GM10266 (cell line): Measurements from ENCODE around the gene TM4SF4.

Experiments used
- DNase-seq: peaks from one replicate; pipeline ENCODE4 v3.0.0; 2012; ENCODE audit errors: extremely low spot score
- TF ChIP-seq, protein P1 (sequence below): IDR thresholded peaks from 2 replicates; pipeline ENCODE4 v1.5.1; 2012; ENCODE audit warnings: mild to moderate bottlenecking, low read depth; ENCODE audit not compliant: control insufficient read depth, insufficient read depth; ENCODE audit errors: missing control alignments

The TM4SF4 gene

DNA sequence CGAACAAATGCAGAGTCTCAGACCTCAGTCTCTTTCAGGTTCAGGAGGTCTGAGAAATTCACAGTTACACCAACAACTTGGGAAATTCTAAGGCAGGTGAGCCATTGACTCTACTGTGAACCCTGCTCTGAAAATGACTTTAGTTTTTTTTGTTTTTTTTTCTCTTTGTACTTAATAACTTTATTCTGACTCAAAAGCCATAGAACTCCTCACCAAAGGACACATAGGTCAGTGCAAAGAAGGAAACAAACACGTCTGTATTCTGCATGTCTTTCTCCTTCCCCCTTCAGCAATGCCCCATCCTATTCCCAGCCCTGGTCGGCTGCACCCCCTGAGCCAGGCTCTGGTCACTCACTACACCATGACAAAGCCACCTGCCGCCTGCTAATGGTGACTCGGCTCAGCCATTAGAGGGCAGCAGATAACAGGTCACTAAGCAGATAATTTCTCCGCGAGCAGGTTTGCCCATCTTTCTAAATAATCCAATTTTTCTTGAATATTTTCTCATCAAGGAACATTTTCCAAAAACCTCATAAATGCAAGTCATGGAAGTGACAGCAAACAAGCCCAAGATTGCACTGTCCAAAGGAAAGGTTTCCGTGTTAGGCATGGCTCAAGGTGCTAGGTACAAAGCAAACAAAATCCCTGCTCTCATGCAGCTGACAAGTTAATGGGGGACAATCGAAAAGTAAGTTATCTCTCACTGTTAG is 37.7 kb downstream of the TM4SF4 start:
- DNase-seq = peak; percentile 57

DNA sequence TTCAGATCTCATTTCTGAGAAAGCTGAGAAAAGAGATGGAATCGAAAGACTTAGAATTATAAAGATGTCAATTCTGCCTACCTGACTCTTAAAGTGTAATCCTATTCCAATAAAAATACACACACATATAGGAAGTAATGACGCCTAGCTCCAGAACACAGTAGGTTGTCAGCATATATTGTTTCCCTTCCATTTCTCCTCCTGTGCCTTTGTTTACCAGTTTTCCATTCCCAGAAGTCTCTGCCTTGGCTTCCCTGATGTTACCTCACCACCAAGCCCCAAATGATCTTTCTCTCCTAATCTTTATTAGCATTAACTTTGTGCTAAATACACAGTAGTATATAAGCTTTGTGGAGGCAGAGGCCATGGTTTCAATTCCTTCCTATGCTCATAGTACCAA is 40.0 kb downstream of the TM4SF4 start:
- no peak for DNase-seq
- TF ChIP-seq, protein P1, sequence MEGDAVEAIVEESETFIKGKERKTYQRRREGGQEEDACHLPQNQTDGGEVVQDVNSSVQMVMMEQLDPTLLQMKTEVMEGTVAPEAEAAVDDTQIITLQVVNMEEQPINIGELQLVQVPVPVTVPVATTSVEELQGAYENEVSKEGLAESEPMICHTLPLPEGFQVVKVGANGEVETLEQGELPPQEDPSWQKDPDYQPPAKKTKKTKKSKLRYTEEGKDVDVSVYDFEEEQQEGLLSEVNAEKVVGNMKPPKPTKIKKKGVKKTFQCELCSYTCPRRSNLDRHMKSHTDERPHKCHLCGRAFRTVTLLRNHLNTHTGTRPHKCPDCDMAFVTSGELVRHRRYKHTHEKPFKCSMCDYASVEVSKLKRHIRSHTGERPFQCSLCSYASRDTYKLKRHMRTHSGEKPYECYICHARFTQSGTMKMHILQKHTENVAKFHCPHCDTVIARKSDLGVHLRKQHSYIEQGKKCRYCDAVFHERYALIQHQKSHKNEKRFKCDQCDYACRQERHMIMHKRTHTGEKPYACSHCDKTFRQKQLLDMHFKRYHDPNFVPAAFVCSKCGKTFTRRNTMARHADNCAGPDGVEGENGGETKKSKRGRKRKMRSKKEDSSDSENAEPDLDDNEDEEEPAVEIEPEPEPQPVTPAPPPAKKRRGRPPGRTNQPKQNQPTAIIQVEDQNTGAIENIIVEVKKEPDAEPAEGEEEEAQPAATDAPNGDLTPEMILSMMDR = no peak

More for the DNA sequence above, 37.7 kb downstream of the TM4SF4 start:
- TF ChIP-seq, protein P1 = peak; percentile 93

DNA sequence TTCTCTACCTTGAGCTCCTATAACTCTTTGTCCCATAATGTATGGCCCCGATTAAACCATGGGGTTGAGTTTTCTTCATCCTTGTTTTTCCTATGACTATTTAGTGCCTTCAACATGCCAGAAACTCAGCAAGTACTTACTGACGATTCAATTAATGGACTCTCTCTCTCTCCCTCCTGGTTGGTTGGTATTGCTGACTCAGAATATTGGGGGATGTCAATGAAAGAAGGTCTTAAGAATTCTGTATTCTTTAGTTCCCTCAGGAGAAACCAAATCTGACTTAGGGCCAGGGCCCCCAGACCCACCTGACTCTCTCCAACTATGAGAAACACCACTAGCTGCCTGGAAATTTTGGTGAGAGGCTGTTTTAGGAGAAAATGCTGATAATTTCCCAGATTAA is 40.8 kb downstream of the TM4SF4 start:
- TF ChIP-seq, protein P1 = no peak
- no peak for DNase-seq

DNA sequence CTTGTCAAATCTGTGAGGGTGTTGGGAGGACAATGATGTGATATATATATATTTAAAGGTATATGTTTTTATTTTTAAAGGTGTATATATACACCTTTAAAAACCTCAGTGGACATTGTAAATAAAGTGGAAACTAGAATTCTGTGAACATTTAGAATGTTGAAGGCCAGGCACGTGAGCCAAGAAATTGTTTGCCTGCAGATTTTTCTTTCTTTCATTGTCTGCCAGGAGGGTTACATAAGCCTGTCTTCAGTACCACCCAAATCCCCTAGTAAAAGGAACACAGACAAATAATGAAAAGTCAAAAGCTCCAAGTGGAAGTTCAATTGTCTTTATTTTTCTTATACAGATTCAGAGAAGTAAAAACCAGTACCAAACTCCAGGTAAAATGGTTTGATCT is 42.4 kb downstream of the TM4SF4 start:
- no peak for DNase-seq

GRCh38 chr3:149519912-149520311 is 45.4 kb downstream of the TM4SF4 start:
- TF ChIP-seq, protein P1 = no peak
- DNase-seq = no peak

More for the DNA sequence above, 42.4 kb downstream of the TM4SF4 start:
- TF ChIP-seq, protein P1 = no peak

GRCh38 chr3:149523512-149524299 is 49.2 kb downstream of the TM4SF4 start:
- DNase-seq = no peak
- TF ChIP-seq, protein P1 = no peak
